HG03095 (cell line): ENCODE results near the gene AK1.

ENCODE experiments used
- ATAC-seq: cut with Tn5 transposase; IDR thresholded peaks from one replicate; pipeline ENCODE4 v1.9.1; 2021; ENCODE audit warnings: moderate library complexity; ENCODE audit not compliant: unreplicated experiment

Gene AK1

GRCh38 chr9:127869310-127870152 is 7.9 kb downstream of the AK1 start:
- ATAC-seq = no peak

GRCh38 chr9:127868278-127868902 is 9.1 kb downstream of the AK1 start:
- ATAC-seq = no peak

GRCh38 chr9:127867356-127868277 is 9.9 kb downstream of the AK1 start:
- no peak for ATAC-seq

- no peak for ATAC-seq
Observed at GRCh38 chr9:127866535-127866934, 10.9 kb downstream of the AK1 start.

- no peak for ATAC-seq
Observed at GRCh38 chr9:127865645-127866464, 11.6 kb downstream of the AK1 start.

GRCh38 chr9:127863191-127863621 is 14.3 kb downstream of the AK1 start:
- ATAC-seq = no peak

- no peak for ATAC-seq
Observed at GRCh38 chr9:127862075-127863011, 15.1 kb downstream of the AK1 start.

GRCh38 chr9:127860779-127861178 is 16.7 kb downstream of the AK1 start:
- ATAC-seq = no peak

- no peak for ATAC-seq
Observed at GRCh38 chr9:127860260-127860659, 17.2 kb downstream of the AK1 start.

- ATAC-seq = no peak
Observed at GRCh38 chr9:127858041-127858512, 19.4 kb downstream of the AK1 start.

- ATAC-seq = no peak
Observed at GRCh38 chr9:127857278-127857677, 20.2 kb downstream of the AK1 start.

- no peak for ATAC-seq
Observed at GRCh38 chr9:127856729-127857116, 20.8 kb downstream of the AK1 start.

- ATAC-seq = no peak
Observed at GRCh38 chr9:127856094-127856728, 21.3 kb downstream of the AK1 start.

- no peak for ATAC-seq
Observed at GRCh38 chr9:127855522-127855921, 22.0 kb downstream of the AK1 start.

GRCh38 chr9:127854960-127855359 is 22.5 kb downstream of the AK1 start:
- ATAC-seq = no peak

GRCh38 chr9:127854184-127854806 is 23.2 kb downstream of the AK1 start, which contains the start of gene ENG:
TSS of gene ENG (minus strand) at chr9:127854658. CDS start at chr9:127854355, 303 bp downstream.
- no peak for ATAC-seq

- no peak for ATAC-seq
Observed at GRCh38 chr9:127853312-127854183, 23.9 kb downstream of the AK1 start.
